HG03095 (cell line): Measurements from ENCODE around the gene SPDEF.

Experiments
- ATAC-seq: cut with Tn5 transposase; IDR thresholded peaks from one replicate; pipeline ENCODE4 v1.9.1; 2021; ENCODE audit warnings: moderate library complexity; ENCODE audit not compliant: unreplicated experiment

SPDEF gene

DNA sequence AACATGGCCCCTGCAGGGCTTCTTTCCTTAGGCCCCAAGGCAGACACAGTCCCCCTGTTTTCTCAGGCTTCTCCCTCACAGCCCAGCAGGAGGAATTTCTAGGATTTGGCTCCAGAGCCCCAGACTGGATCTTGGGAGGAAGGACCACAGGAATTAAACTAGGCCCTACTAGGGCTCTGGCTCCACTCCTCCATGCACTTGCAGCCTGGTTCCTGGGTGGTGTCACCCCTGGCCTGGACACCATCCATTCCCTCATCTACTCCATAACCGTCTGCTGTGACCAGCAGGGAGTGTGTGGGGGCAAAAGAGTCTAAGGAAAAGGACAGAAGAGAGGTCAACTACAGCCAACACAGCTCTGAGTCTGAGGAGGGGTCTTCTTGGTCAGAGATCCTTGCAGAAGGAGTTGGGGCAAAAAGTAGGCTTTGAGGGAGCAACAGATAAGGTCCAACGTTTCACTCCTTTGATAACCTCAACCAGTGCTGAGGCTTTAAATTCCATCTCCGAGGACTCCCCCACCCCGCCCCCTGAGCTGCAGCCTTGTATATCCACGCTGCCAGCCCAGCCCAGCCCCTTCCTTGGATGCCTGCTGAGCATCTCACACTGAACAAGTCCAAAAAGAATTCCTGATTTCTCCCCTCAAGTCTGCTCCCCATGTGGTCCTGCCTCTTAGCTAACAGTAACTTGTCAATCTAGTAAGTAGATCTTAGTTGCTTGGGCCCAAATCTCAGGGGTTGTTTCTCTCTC, 27.9 kb upstream of the SPDEF start:
- no peak for ATAC-seq

DNA sequence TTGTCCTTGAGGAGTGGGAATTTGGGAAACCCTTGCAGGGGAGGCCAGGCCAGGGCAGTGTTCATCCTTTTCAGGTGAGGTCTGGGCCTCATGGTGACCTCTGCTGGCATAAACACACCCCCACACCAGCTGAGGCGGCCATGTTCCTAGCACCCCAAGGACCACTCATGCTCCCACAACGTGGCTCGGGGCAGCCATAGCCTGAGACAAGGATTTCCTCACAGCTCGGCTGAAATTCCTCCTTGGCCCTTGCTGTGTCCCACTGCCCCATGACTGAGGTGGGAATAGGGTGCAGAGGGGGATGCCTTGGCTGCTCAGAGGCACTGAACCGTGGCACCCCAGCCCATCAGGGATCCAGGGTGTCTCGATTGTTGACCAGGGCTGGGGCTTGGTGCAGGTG, 27.3 kb upstream of the SPDEF start:
- ATAC-seq = no peak

DNA sequence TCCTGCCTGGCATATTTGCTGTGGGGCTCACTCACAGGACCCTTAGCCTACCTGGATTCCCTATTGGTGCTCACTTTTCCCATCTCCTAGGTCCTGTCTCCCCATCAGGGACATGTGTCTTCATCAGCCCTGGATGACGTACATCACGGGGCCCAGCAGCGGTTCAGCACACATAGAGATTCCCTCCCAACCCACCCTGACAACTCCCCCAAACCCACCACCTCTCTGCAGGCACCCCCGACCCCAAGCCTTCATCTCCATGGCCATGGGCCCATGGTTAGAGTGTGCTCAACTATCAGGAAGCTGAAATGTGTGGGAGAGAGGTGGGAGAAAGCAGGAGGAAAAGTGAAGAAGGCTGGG, 25.4 kb upstream of the SPDEF start:
- ATAC-seq = no peak

DNA sequence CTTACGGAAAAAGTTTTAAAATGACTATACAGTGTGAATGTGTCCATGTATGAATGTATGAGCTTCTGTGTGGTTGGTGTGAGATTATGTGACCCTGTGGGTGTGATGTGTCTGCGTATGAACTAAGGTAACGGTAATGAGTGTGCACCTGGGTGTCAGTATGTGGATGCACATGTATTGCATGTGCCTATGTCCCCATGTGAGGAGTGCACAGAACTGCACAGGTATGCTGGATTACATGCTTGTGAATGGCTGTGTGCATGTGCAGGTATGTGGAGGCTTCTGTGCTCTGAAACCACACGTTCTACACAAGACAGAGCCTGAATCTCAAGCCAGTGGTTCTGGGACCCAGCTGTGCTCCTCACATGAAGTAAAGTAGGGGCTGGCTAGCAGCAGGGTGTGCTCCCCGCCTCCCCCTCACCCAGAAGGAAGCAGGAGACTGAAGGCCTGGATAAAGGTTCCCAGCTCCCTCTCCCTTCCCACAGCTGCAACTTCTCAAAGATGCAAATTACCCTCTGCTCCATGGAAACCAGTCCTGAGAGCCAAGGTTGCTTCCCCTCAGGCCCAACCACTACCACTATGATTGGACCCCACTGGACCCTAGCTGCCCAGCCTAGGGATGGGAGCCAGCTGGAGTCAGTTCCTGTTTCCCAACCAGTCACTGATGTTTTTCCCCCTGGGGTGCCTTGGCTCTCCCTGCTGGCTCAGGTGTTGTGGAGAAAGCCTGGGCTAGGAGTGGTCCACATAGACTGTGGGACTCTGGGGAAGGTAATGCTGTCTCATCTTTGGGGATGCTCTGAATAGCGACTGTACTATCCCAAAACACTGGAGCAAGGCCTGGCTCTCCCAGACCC, 24.8 kb upstream of the SPDEF start:
- ATAC-seq = no peak

DNA sequence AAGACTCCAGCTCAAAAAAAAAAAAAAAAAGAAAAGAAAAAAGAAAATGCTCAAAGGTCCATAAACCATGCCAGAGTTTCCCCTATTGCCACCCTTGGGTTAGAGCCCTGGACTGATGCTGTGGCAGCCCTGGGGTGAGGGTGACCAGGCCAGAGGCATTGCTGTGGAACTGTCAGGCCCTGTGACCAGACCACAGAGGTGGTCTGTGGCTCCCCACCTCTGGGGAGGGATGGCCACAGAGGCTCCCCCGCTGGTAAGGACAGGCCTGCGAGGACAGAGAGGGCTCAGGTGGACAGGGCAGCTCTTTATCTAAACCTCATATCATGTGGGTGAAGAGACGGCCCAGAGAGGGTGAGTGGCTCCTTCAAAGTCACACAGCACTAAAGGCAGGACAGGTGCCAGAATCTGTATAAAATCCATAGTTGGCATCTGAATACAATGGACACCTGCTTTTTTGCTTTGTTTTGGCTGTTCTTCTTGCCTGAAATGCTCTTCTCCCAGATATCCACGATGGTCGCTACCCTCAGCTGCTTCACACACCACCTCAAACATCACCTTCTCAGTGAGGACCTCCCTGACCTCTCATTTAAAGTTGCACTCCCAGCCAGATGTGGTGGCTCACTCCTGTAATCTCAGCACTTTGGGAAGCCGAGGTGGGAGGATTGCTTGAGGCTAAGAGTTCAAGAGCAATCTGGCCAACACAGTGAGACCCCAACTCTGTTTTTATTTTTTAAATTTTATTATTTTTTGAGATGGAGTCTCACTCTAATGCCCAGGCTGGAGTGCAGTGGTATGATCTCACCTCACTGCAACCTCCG, 22.5 kb upstream of the SPDEF start:
- no peak for ATAC-seq

DNA sequence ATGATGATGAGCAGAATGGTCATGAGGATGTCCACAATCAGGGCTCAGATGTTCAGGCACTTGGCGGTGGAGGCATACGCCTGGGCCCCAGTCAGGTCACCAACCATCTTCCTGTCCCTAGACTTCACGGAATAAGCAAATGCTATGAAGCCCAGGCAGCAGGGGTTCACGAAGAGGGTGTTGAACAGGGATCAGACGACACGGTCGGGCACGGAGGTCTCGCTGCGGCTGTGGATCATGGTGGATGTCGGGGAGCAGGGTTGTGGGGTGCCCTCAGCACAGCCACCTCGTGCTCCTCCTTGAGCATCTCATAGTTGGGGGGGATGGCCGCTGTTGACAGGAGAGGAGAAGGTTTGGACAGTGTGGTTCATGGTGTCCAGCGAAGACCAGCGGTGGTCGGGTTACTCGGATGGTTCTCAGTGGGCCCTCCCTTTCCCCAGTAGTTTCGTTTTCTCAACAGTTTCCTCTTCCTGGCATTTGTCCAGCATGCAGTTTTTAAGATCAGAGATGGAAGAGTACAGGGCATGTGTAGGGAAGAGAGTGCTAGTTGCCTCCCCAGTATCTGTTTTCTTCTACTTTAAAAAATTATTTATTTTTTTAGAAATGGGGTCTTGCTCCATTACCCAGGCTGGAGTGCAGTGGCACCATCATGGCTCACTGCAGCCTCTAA, 20.3 kb upstream of the SPDEF start:
- ATAC-seq = no peak

DNA sequence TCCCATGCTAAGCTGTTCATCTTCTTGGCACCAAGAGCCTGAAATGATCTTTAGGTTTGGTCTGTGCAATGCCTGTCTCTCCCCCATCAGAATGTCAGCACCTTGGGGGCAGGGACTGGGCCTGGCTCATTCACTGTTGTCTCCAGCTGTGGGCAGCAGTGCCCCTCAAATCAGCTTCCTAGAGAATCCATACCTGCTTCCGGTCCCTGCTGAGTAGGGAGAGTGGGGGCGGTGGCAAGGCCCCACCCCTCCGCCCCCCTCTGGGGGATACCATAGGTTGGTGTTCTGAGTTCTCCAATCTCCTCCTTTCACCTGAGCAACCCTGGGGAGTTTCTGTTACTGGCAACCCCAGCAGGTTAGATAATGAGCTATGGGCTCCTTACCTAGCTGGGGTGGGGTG, 19.2 kb upstream of the SPDEF start:
- ATAC-seq = no peak

DNA sequence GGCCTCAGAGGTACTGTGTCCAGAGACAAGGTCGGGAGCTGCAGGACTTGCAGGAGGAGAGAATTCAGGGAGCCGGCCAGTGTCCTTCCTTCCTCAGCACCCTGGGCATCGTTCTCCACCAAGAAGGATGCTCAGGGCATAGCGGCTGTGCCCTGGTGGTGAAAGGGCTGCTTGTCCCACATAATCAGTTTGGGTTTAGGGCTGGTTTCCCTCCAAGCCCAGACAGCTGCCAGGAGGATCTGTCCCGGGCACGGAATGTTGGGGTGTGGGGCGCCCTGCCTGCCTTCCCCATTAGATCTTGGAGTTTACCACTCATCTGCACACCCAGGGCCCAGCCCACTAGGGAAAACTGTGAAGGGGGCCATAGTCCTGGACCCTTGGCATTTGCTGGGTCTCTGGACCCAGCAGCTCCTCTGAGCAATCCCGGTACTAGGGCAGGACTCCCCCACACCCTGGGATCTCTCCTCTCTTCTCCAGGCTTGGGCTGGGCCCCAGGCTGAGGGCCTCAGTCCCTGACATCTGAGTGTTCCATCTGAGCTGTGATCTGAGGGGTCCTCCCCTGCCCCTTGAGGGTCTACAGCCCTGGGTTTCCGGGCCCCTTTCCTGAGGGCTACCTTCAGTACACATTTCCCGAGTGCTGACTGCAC, 18.6 kb upstream of the SPDEF start:
- no peak for ATAC-seq

DNA sequence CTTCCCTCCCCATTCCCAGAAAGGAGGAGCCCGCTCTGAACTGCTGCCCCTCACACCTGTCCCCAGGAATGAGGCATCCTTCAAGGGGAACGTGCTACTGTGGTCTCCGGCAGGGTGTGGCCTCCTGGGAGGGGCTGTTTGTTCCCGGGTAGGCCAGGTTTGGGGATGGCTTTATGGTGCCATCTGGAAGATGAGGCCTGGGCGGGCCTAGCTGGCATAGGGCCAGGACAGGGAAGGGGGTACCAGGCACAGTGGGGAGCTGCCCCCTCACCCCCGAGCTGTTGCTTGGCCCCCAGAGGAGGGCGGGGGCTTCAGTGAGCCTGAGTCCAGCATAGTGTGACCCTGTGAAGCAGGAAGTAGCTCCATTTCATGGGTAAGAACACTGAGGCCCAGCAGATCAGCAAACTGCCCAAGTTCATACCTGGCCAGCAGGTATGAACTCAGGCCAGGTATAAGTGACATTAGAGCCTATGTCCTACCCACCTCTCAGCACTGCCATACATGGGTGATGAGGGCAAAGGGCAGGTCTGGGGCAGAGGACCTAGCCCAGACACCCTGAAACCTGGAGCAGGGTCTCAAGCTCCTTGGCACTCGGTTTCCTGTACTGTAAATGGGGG, 17.5 kb upstream of the SPDEF start:
- no peak for ATAC-seq

DNA sequence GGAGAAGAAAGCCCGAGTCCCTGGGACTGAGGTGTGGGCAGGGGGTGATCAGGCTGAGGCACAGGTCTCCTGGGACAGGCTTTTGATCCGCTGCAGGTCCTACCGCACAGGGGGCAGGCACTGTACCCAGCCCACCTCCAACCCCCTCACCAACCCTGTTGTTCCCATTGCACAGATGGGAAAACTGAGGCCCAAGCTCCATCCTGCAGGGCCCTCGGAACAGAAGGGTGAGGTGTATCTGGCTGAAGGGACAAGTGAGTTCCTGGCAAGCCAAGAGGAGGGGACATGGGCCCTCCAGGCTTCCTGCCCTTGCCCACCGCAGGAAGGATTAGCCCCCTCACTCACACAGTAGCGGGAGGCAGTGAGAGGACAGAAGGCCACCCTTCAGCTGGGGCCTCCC, 16.5 kb upstream of the SPDEF start:
- ATAC-seq = no peak

DNA sequence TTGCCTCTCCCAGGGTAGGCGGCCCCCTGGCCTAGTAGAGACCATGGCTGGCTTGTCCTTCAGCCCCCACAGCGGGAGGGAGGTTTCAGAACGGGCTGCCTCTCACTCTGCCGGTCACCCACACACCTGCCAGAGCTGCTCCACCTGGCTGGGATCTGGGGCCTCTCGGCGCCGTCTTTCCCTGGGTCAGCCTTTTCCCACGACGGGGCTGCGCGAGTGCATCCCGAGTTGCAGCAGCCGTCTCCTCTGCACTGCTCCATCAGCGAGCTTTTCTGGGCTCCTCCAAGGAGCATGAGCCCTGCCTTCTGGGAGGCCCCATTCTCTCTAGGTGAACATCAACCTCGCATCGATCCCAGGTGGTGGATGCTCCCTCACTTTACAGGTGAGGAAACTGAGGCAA, 15.9 kb upstream of the SPDEF start:
- ATAC-seq = no peak

DNA sequence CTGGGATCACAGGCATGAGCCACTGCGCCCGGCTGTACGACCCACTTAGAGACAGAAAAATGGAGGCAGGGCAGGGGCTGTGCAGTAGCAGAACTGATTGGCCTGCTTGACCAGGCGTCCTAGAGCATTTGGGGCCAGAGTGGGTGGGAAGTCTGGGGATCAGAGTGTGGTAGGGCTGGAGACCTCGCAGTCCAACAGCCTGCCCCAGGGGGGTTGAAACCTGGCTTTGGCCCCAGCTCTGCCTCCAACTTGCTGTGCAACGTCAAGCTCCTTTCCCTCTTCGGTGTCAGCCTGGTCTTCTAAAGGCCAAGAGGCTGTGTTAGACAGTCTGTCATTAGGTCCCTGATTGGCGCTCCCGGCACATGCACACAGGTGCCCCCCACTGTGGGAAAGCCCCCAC, 15.3 kb upstream of the SPDEF start:
- no peak for ATAC-seq

DNA sequence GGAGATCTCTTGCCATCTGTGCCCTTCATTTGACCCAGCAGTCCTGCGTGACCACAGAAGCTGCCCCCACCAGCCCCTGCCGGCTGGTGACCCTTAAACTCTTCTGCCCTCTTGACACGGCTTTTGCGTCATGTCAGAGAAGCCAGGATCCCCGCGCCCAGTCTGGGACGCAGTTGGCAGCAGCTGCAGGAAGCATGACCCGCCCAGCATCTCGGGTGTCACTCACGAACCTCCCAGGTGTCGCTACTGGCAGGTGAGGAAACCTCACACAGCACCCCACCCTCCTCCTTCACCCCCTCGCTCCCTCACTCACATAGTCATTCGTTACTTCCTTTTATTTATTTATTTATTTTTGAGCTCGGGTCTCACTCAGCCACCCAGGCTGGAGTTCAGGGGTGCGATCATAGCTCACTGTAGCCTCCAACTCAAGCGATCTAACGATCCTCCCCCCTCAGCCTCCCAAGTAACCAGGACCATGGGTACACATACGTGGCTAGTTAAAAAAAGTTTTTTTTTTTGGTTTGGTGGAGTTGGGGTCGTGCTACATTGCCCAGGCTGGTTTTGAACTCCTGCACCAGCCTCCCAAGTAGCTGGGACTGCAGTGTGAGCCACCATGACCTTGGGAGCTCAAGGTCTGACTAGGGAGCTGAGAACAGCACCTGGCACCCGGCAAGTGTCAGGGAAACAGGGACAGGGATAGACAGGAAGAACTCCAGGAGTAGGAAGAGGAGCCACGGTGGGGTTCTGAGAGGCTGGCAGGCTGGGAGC, 14.1 kb upstream of the SPDEF start:
- no peak for ATAC-seq

DNA sequence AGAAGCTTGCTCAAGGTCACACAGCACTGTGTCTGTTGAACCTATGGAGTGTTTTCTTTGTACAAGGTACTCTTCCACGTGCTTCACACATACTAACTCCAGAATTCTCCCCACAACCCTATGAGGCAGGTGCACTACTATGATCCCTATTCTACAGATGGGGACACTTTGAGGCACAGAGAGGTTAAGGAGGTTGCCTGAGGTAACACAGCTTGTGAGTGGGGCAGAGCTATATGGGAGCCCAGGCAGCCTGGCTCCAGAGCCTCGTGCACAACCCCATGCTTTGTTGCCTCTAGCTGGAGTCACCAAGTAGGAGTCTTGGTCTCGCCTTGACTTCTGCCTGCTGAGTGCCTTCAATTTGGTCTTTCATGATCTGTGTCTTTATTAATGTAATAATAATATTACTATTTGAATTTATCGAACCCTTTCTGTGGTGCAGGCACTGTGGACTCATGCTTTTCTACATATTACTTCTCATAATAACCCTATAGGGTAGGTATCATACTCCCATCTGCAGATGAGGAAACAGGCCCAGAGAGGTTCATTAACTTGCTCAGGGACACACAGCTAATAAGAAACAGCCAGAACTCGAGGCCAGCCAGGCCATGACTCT, 13.3 kb upstream of the SPDEF start:
- no peak for ATAC-seq

DNA sequence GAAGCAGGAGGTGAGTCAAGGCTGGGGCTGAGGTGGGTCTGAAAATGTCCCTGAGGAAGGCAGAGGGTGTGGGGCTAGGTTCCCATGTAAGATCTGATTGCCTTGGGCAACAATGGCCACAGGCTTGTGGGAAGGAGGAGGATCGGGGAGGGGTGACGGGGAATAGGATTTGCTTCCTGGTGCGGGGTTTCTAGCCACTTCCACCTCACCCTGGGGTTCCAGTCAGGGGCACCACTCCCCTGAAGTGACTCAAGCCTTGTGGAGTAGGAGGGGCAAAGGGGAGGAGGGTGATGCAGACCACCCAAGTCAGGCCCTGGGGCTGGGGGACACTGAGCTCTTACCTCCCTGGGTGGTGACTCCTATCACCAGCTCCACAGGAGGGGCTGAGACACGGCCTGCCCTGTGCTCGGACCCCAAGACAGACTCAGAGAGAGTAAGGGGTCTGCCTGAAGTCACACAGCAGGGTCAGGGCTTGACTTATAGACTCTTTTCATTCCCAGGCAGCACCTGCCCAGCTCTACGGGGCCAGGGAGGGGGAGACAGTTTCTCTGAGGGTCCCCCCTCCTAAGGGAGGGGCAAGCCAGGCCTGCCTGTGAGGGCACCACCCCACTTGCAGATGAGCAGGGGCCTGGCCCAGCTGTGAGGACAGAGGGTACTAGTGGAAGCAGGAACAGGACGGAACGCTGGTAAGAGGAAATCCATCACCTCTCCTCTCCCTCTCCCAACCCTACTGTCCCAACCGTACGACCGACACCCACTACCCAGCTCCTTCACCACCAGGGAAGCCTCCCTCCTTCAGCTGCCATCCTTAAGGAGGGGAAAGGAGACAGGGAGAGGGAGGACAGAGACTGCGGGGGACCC, 12.4 kb upstream of the SPDEF start:
- no peak for ATAC-seq

DNA sequence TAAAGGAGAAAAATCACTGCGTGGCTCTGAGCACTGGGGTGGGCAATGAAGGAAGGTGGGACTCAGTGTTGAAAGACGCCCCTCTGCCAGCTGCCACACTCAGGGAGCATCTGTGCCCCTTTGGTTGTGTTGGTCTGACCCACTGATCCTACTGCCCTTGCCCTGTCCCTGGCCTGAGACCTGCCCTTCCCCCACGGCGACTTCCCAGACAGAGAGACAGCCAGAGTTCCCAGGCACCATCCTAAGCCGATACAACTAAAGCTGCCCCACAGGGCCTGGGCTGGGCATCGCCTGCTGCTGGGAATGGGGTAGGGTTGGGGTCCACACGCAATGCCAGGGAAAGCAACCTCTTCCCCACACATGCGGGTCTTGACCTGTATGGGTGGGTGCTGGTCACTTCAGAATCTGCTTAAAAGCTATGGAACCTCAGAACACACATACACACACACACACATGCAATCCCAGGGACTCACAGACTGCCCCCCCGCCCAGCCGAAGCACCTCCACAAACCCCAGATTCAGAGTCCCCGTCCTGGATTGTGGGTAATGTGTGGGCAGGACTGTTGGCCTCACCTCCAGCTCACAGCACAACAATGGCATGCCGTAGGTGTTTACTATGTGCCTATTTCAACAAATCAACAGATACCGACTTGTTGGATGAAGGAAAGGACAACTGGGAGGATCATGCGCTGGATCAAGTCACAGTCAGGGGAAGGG, 10.9 kb upstream of the SPDEF start:
- no peak for ATAC-seq

DNA sequence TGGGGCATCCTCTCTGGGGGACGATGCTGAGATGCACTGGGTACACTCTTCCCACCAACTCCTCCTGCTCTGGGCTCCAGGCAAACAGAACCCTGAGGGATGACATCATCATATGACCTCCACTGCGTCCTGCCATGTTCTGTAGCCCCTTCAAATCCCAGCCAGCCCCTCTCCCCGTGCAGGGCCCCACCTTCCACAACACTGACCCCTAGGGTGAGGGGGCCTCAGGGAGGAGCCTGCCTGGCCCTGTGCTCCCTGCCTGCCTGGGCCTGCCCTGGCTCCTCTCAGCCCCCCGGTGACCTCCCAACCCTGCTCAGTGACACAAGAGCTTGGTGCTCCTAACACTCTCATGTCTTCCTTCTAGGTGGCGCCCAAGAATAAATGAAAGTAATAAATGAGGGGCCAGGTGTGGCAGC, 9.6 kb upstream of the SPDEF start:
- ATAC-seq = no peak
